ENCODE measurements around the gene TUBA1B. TPM values are rescaled to one million over a fixed set of nuclear protein-coding genes. Genes with fewer than 3 reads are reported as not detected.

Gene TUBA1B
- total and polyA plus RNA-seq, 2 of the 13 experiments (the other 11 are each of a cell fraction or from before 2014, with no cell fraction given): 1,275 to 1,353 TPM

- no peak for TF ChIP-seq SOX13 (IDR thresholded peaks at IDR 0.05)
- TF ChIP-seq SOX13 (CRISPR knock-in tag; conservative IDR thresholded peaks at IDR 0.05 in 1 of 2, IDR thresholded peaks at IDR 0.05 in 1 of 2): no peak; a peak in 1 of 4 replicates
- no peak for TF ChIP-seq PTBP1 (IDR thresholded peaks at IDR 0.05; ENCODE audit: low read depth, low read length, poor library complexity, severe bottlenecking)
- no peak for TF ChIP-seq ZBTB44 (CRISPR knock-in tag; IDR thresholded peaks at IDR 0.05)
- no peak for TF ChIP-seq RFX1 (IDR thresholded peaks at IDR 0.05)
- no peak for TF ChIP-seq FOXA1 (IDR thresholded peaks at IDR 0.05)
- 0 out of 2 replicates have a peak, but pooled peaks have one; percentile 20 for TF ChIP-seq FOXA1 (CRISPR knock-in tag; IDR thresholded peaks at IDR 0.05)
- TF ChIP-seq ZNF225 (CRISPR knock-in tag; IDR thresholded peaks at IDR 0.05): no peak
- no peak for TF ChIP-seq NFIC (IDR thresholded peaks at IDR 0.05; ENCODE audit: low read length)
- peak; percentile 74 for TF ChIP-seq UBTF (CRISPR knock-in tag; IDR thresholded peaks at IDR 0.05)
- no peak for TF ChIP-seq AHDC1 (CRISPR knock-in tag; IDR thresholded peaks at IDR 0.05; ENCODE audit: borderline replicate concordance)
- TF ChIP-seq HNRNPL (IDR thresholded peaks at IDR 0.05; ENCODE audit: low read depth, low read length): no peak
- peak; percentile 77 for TF ChIP-seq ZNF687 (CRISPR knock-in tag; IDR thresholded peaks at IDR 0.05)
- no peak for TF ChIP-seq EED (CRISPR knock-in tag; IDR thresholded peaks at IDR 0.05)
- TF ChIP-seq ZBTB42 (CRISPR knock-in tag; IDR thresholded peaks at IDR 0.05): no peak
- TF ChIP-seq SALL2 (CRISPR knock-in tag; IDR thresholded peaks at IDR 0.05): peak; percentile 44; the same call in 1 of the 2 replicates
These were observed 20.6 kb downstream of the TUBA1B start, which contains the start of gene LMBR1L (continued) for GRCh38 chr12:49110464-49111155.
